Esophagus squamous epithelium (tissue), 4 donors: ENCODE data around the gene XRRA1.

Experiments
- CTCF ChIP-seq, 6 experiments: fragments of 450-650 bp in 4 of 6; fragments of 200-600 bp in 2 of 6; sonication (generic) in 2 of 6; IDR thresholded peaks; one replicate each; pipeline ENCODE4 v1.5.1; 2016 to 2019; ENCODE audit warnings: antibody characterized with exemption in 6 of 6, mild to moderate bottlenecking in 4 of 6, moderate library complexity in 4 of 6
- POLR2A ChIP-seq, 4 donors: fragments of 450-650 bp; IDR thresholded peaks; one replicate each; pipeline ENCODE4 v1.6.1; 2017; ENCODE audit warnings: antibody characterized with exemption in 4 of 4, mild to moderate bottlenecking in 4 of 4, moderate library complexity in 3 of 4

DNA sequence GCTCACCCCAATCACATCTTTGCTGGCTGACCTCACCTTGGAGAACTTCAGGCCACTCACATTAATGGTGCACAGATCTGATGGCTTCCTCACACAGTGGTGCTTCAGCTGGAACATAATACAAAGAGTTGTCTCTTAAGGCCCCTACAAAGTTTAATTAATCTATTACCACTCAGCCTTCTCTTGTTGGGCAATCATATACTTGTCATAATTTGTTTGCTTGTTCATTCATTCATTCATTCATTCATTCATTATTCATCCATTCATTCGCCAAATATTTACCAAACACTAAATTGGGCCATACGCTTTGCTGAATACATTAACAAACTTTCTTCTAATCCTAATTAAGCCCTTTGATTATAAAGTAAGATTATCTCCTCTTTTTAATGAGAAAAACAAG is 15.1 kb downstream of the XRRA1 start:
- no peak for TF ChIP-seq POLR2A (IDR thresholded peaks at IDR 0.05)
- no peak for TF ChIP-seq CTCF (IDR thresholded peaks at IDR 0.05)
